Sigmoid colon (tissue), 7 donors: ENCODE results near the gene RNPS1. TPM values are rescaled to one million over a fixed set of nuclear protein-coding genes. Genes with fewer than 3 reads are reported as not detected.

ENCODE experiments used
- DNase-seq: peaks from one replicate; pipeline ENCODE4 v3.0.0-alpha.2; 2019
- H3K27ac ChIP-seq, 4 donors: fragments of 200-600 bp; sonication (generic); one replicate each; pipeline ENCODE4 v1.5.1; 2016 to 2019; ENCODE audit warnings: mild to moderate bottlenecking in 1 of 4
- H3K27me3 ChIP-seq, 3 donors: fragments of 200-600 bp; sonication (generic); one replicate each; pipeline ENCODE4 v1.5.1; 2019; ENCODE audit warnings: mild to moderate bottlenecking in 1 of 3
- H3K36me3 ChIP-seq, 4 donors: fragments of 200-600 bp; sonication (generic); one replicate each; pipeline ENCODE4 v1.5.1; 2016 to 2019
- H3K4me1 ChIP-seq, 4 donors: fragments of 200-600 bp; sonication (generic); one replicate each; pipeline ENCODE4 v1.5.1; 2017 to 2019
- H3K4me3 ChIP-seq, 4 donors: fragments of 200-600 bp; sonication (generic); one replicate each; pipeline ENCODE4 v1.5.1; 2017 to 2019; ENCODE audit warnings: mild to moderate bottlenecking in 2 of 4, moderate library complexity in 1 of 4
- H3K9me3 ChIP-seq, 4 donors: fragments of 200-600 bp in 3 of 4; sonication (generic) in 3 of 4; one replicate each; pipeline versions ENCODE4 v1.5.1 to v1.6.1; 2013 to 2019
- CTCF ChIP-seq, 4 experiments: fragments of 450-650 bp in 3 of 4; fragments of 200-600 bp in 1 of 4; IDR thresholded peaks; one replicate each; pipeline ENCODE4 v1.5.1; 2016 to 2019; ENCODE audit warnings: antibody characterized with exemption in 4 of 4, mild to moderate bottlenecking in 3 of 4, moderate library complexity in 2 of 4
- EP300 ChIP-seq, 4 donors: sonication (generic); formaldehyde crosslinking; IDR thresholded peaks; one replicate each; pipeline ENCODE4 v1.6.1; 2017; ENCODE audit warnings: antibody characterized with exemption in 4 of 4
- POLR2A ChIP-seq, 2 donors: fragments of 450-650 bp; IDR thresholded peaks; one replicate each; pipeline ENCODE4 v1.6.1; 2016; ENCODE audit warnings: antibody characterized with exemption in 2 of 2, mild to moderate bottlenecking in 2 of 2, moderate library complexity in 2 of 2
- POLR2AphosphoS5 ChIP-seq, 4 donors: sonication (generic); formaldehyde crosslinking; IDR thresholded peaks; one replicate each; pipeline ENCODE4 v1.6.1; 2017; ENCODE audit warnings: antibody characterized with exemption in 4 of 4
- WGBS, 2 donors: extraction: QIAGEN DNeasy Blood & Tissue Kit; methylation state at CpG; one replicate each; pipeline ENCODE4 v1.1.7; 2013; 5-methylcytosine and 5-hydroxymethylcytosine counted together
- intact Hi-C: fragments of 100-400 bp; cut with DNase I; formaldehyde crosslinking; loops from one replicate; pipeline ENCODE4 v1.15.1; 2023
- polyA plus RNA-seq, 3 donors: library from polyadenylated mRNA; stranded (reverse); fragments of 200-250 nt; gene quantifications; one replicate each; pipeline ENCODE4 v1.2.3, GENCODE V29; 2013
- total RNA-seq, 4 donors: library from RNA; depleted of rRNA; stranded (reverse); fragments of >200 nt; gene quantifications; one replicate each; pipeline ENCODE4 v1.1.0, GENCODE V29; 2016
- donor health status: healthy with polysubstance abuse.
- donor health status: Bipolar disorder and iron deficiency.
- donor health status: healthy.

The RNPS1 gene
- total and polyA plus RNA-seq, 7 donors = 110 to 171 (median 128) TPM

GRCh38 chr16:2229632-2230250 lies 38.2 kb downstream of the RNPS1 start:
- H3K27me3 ChIP-seq = peaks cover 0 to 18% (median 0%) of the 10 kb centered on the region in 3 donors

GRCh38 chr16:2229091-2229490 lies 38.8 kb downstream of the RNPS1 start:
- peaks cover 0 to 11% (median 0%) of the 10 kb centered on the region in 3 donors for H3K27me3 ChIP-seq
- peaks cover 49 to 71% (median 57%) of the 10 kb centered on the region in 4 donors for H3K36me3 ChIP-seq
- intact Hi-C loops = no loop called here
- H3K9me3 ChIP-seq = no peaks in the 10 kb centered on the region
- 90 to 93% methylated on average over 12 of the region's 12 CpGs for WGBS, 2 donors
- no peak for DNase-seq
- H3K4me1 ChIP-seq = peaks cover 0 to 26% (median 24%) of the 10 kb centered on the region in 4 donors
- H3K4me3 ChIP-seq = no peak overlapping the region
- no peak overlapping the region for H3K27ac ChIP-seq
- TF ChIP-seq EP300 (IDR thresholded peaks at IDR 0.05) = no peak
- no peak for TF ChIP-seq CTCF (IDR thresholded peaks at IDR 0.05)
- no peak for TF ChIP-seq POLR2A (IDR thresholded peaks at IDR 0.05)
- no peak for TF ChIP-seq POLR2AphosphoS5 (IDR thresholded peaks at IDR 0.05)

More at GRCh38 chr16:2229632-2230250, 38.2 kb downstream of the RNPS1 start:
- H3K4me1 ChIP-seq = peaks cover 0 to 20% (median 17%) of the 10 kb centered on the region in 4 donors
- no peaks in the 10 kb centered on the region for H3K9me3 ChIP-seq
- H3K36me3 ChIP-seq = peaks cover 55 to 78% (median 64%) of the 10 kb centered on the region in 4 donors
- DNase-seq = no peak
- H3K27ac ChIP-seq = no peak overlapping the region
- intact Hi-C loops = no loop called here
- no peak overlapping the region for H3K4me3 ChIP-seq
- no peak for TF ChIP-seq POLR2AphosphoS5 (IDR thresholded peaks at IDR 0.05)
- no peak for TF ChIP-seq CTCF (IDR thresholded peaks at IDR 0.05)
- TF ChIP-seq EP300 (IDR thresholded peaks at IDR 0.05) = no peak
- no peak for TF ChIP-seq POLR2A (IDR thresholded peaks at IDR 0.05)
- WGBS, 2 donors = 94 to 95% methylated on average over 23 of the region's 23 CpGs

- Histone ChIP-seq H3K27ac (no peak overlapping the region), H3K9me3 (no peaks in the 10 kb centered on the region), H3K36me3 (peaks cover 41 to 63% (median 49%) of the 10 kb centered on the region in 4 donors), H3K27me3 (peaks cover 0 to 5% (median 0%) of the 10 kb centered on the region in 3 donors), H3K4me1 (peaks cover 0 to 28% (median 25%) of the 10 kb centered on the region in 4 donors), H3K4me3 (no peak overlapping the region)
- no peak for TF ChIP-seq EP300 (IDR thresholded peaks at IDR 0.05)
- no peak for TF ChIP-seq POLR2A (IDR thresholded peaks at IDR 0.05)
- no peak for TF ChIP-seq CTCF (IDR thresholded peaks at IDR 0.05)
- TF ChIP-seq POLR2AphosphoS5 (IDR thresholded peaks at IDR 0.05) = no peak
- WGBS, 2 donors = 91 to 93% methylated on average over 25 of the region's 25 CpGs
- DNase-seq = no peak
- intact Hi-C loops = no loop called here
Measured at GRCh38 chr16:2228161-2228824, 39.6 kb downstream of the RNPS1 start.

DNA sequence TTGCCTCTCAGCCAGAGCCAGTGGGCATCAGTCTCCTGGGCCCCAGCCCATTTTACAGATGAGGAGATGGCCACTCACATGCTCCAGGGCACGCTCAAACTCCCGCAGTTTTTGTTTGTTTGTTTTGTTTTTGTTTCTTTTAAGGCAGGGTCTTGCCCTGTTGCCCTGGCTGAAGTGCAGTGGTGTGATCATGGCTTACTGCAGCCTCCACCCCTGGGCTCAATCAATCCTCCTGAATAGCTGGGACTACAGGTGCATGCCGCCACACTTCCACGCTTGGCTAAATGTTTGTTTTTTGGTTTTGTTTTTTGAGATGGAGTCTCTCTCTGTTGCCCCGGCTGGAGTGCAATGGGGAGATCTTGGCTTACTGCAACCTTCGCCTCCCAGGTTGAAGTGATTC lies 41.0 kb downstream of the RNPS1 start:
- Histone ChIP-seq H3K4me1 (peaks cover 0 to 33% (median 26%) of the 10 kb centered on the region in 4 donors), H3K4me3 (no peak overlapping the region), H3K27me3 (no peaks in the 10 kb centered on the region), H3K36me3 (peaks cover 27 to 49% (median 35%) of the 10 kb centered on the region in 4 donors), H3K27ac (no peak overlapping the region), H3K9me3 (no peaks in the 10 kb centered on the region)
- DNase-seq = no peak
- intact Hi-C loops = no loop called here
- TF ChIP-seq POLR2A (IDR thresholded peaks at IDR 0.05) (no peak), EP300 (IDR thresholded peaks at IDR 0.05) (no peak), POLR2AphosphoS5 (IDR thresholded peaks at IDR 0.05) (no peak), CTCF (IDR thresholded peaks at IDR 0.05) (no peak)
- WGBS, 2 donors = 87 to 95% methylated on average over 6 of the region's 6 CpGs
